Measurements from ENCODE around the gene SETD1A. TPM values are rescaled to one million over a fixed set of nuclear protein-coding genes. Genes with fewer than 3 reads are reported as not detected.

Gene SETD1A
- total and polyA plus RNA-seq, 2 donors from 2014 or later: 4.8 to 18.8 TPM

GRCh38 chr16:30983898-30984610 lies 26.5 kb downstream of the SETD1A start:
- TF ChIP-seq CTCF (IDR thresholded peaks at IDR 0.05; ENCODE audit: borderline replicate concordance, extremely low read depth, insufficient read depth): no peak
- Histone ChIP-seq H3K4me1 (ENCODE audit: control insufficient read depth in 2 of 3, insufficient read depth in 2 of 3, low read depth in 1 of 3, low read length in 3 of 3) (peaks cover 0 to 9% (median 5%) of the 10 kb centered on the region in 3 donors), H3K36me3 (ENCODE audit: control insufficient read depth in 2 of 3, insufficient read depth in 3 of 3, low read length in 3 of 3) (peaks cover 0 to 16% (median 4%) of the 10 kb centered on the region in 3 donors), H3K27me3 (ENCODE audit: control insufficient read depth, insufficient read depth, low read length) (no peaks in the 10 kb centered on the region), H3K4me3 (ENCODE audit: low read length in 3 of 3) (no peak overlapping the region), H3K9me3 (ENCODE audit: control insufficient read depth in 2 of 3, insufficient read depth in 1 of 3, low read length in 3 of 3) (no peaks in the 10 kb centered on the region), H3K9ac (ENCODE audit: low read length in 3 of 3) (no peak overlapping the region), H3K27ac (ENCODE audit: low read depth in 2 of 2, low read length in 2 of 2) (no peak overlapping the region)
- FAIRE-seq: no peak
- DNase-seq: no peak
- intact Hi-C loops (cut with DNase I): loop anchor here (10.0 kb wide), 1 partner anchor 461 kb away; the partner anchor contains the start of gene ZNF843

- FAIRE-seq (no peak), DNase-seq (peak; percentile 85 to 96 (median 90))
- Histone ChIP-seq H3K27ac (ENCODE audit: low read depth in 2 of 2, low read length in 2 of 2) (peak within 1 kb of the TSS; percentile 43 to 69), H3K36me3 (ENCODE audit: control insufficient read depth in 2 of 3, insufficient read depth in 3 of 3, low read length in 3 of 3) (peaks cover 0 to 16% (median 4%) of the 10 kb centered on the region in 3 donors), H3K9me3 (ENCODE audit: control insufficient read depth in 2 of 3, insufficient read depth in 1 of 3, low read length in 3 of 3) (no peaks in the 10 kb centered on the region), H3K4me3 (ENCODE audit: low read length in 3 of 3) (peak within 1 kb of the TSS; percentile 44 to 70 (median 63)), H3K4me1 (ENCODE audit: control insufficient read depth in 2 of 3, insufficient read depth in 2 of 3, low read depth in 1 of 3, low read length in 3 of 3) (peaks cover 0 to 9% (median 5%) of the 10 kb centered on the region in 3 donors), H3K27me3 (ENCODE audit: control insufficient read depth, insufficient read depth, low read length) (no peaks in the 10 kb centered on the region), H3K9ac (ENCODE audit: low read length in 3 of 3) (peak within 1 kb of the TSS; percentile 26 to 73 (median 60))
- intact Hi-C loops (cut with DNase I): loop anchor here (10.0 kb wide), 1 partner anchor 460 kb away; the partner anchor contains the start of gene ZNF843
- TF ChIP-seq CTCF (IDR thresholded peaks at IDR 0.05; ENCODE audit: borderline replicate concordance, extremely low read depth, insufficient read depth): peak; percentile 86
Measured at GRCh38 chr16:30984669-30985400, 27.3 kb downstream of the SETD1A start, which contains the start of gene HSD3B7. TSS of gene HSD3B7 (plus strand) at chr16:30985207. CDS start at chr16:30985659, 452 bp downstream.

- H3K9me3 ChIP-seq (ENCODE audit: control insufficient read depth in 2 of 3, insufficient read depth in 1 of 3, low read length in 3 of 3): no peaks in the 10 kb centered on the region
- intact Hi-C loops (cut with DNase I): loop anchor here (10.0 kb wide), 1 partner anchor 459 kb away; the partner anchor contains the start of gene ZNF843
- peak overlapping the region; percentile 26 to 73 (median 60) for H3K9ac ChIP-seq (ENCODE audit: low read length in 3 of 3)
- peak overlapping the region; percentile 43 to 69 for H3K27ac ChIP-seq (ENCODE audit: low read depth in 2 of 2, low read length in 2 of 2)
- H3K4me3 ChIP-seq (ENCODE audit: low read length in 3 of 3): peak overlapping the region; percentile 44 to 70 (median 63)
- peak; percentile 38 for TF ChIP-seq CTCF (IDR thresholded peaks at IDR 0.05; ENCODE audit: borderline replicate concordance, extremely low read depth, insufficient read depth)
- H3K27me3 ChIP-seq (ENCODE audit: control insufficient read depth, insufficient read depth, low read length): no peaks in the 10 kb centered on the region
- FAIRE-seq: no peak
- peak; percentile 80 to 93 (median 82) for DNase-seq
- peaks cover 0 to 16% (median 2%) of the 10 kb centered on the region in 3 donors for H3K36me3 ChIP-seq (ENCODE audit: control insufficient read depth in 2 of 3, insufficient read depth in 3 of 3, low read length in 3 of 3)
- peaks cover 0 to 9% (median 5%) of the 10 kb centered on the region in 3 donors for H3K4me1 ChIP-seq (ENCODE audit: control insufficient read depth in 2 of 3, insufficient read depth in 2 of 3, low read depth in 1 of 3, low read length in 3 of 3)
Measured at GRCh38 chr16:30985401-30986128, 28.0 kb downstream of the SETD1A start.

All from kidney (tissue), 14 donors.